Stimulated activated CD4-positive, alpha-beta T cell treated with anti-CD3 and anti-CD28 coated beads, Interleukin-2, amount 100 ng/mL, for 48 hours (primary cell): ENCODE measurements around the gene MFRP.
"Not testable (repeated sequence)": the region's sequence is repeated elsewhere in the genome, so short reads cannot be mapped to it uniquely, and the experiment has no call there.

Experiments
- DNase-seq, 2 donors: peaks; one replicate each; pipeline ENCODE4 v3.0.0-alpha.2; 2020

MFRP gene

GRCh38 chr11:119346605-119347004 lies at the start of gene MFRP:
MFRP (minus strand) TSS chr11:119346705; CDS start chr11:119346513, 192 bp downstream.
- DNase-seq: no peak

- no peak for DNase-seq
Measured at GRCh38 chr11:119391275-119391674, 44.8 kb upstream of the MFRP start.

GRCh38 chr11:119389611-119390254 lies 43.2 kb upstream of the MFRP start:
- DNase-seq: no peak

GRCh38 chr11:119388103-119388502 lies 41.6 kb upstream of the MFRP start:
- DNase-seq: no peak

GRCh38 chr11:119384332-119384731 lies 37.8 kb upstream of the MFRP start:
- DNase-seq: no peak

GRCh38 chr11:119382513-119382912 lies 36.0 kb upstream of the MFRP start:
- not testable (repeated sequence) for DNase-seq

- no peak for DNase-seq
Measured at GRCh38 chr11:119382101-119382500, 35.6 kb upstream of the MFRP start.

- peak; percentile 98 to 99 for DNase-seq
Measured at GRCh38 chr11:119381181-119381988, 34.9 kb upstream of the MFRP start, which contains the start of gene USP2. USP2 (minus strand) TSS chr11:119381690; CDS start chr11:119373480, 8,210 bp downstream.

- no peak for DNase-seq
Measured at GRCh38 chr11:119380827-119381180, 34.3 kb upstream of the MFRP start.

- DNase-seq: no peak
Measured at GRCh38 chr11:119380160-119380826, 33.8 kb upstream of the MFRP start.

GRCh38 chr11:119378851-119379465 lies 32.5 kb upstream of the MFRP start:
- DNase-seq: no peak

- no peak for DNase-seq
Measured at GRCh38 chr11:119377961-119378667, 31.6 kb upstream of the MFRP start.

- no peak for DNase-seq
Measured at GRCh38 chr11:119377112-119377901, 30.8 kb upstream of the MFRP start.

- no peak for DNase-seq
Measured at GRCh38 chr11:119376197-119376847, 29.8 kb upstream of the MFRP start.

- DNase-seq: no peak
Measured at GRCh38 chr11:119375337-119376196, 29.1 kb upstream of the MFRP start.

GRCh38 chr11:119374632-119375336 lies 28.3 kb upstream of the MFRP start:
- no peak for DNase-seq

GRCh38 chr11:119373921-119374631 lies 27.6 kb upstream of the MFRP start:
- DNase-seq: peak; percentile 47 to 52

- no peak for DNase-seq
Measured at GRCh38 chr11:119373059-119373920, 26.8 kb upstream of the MFRP start.
